Measurements from ENCODE around the gene MOGAT1. TPM values are rescaled to one million over a fixed set of nuclear protein-coding genes. Genes with fewer than 3 reads are reported as not detected.

Gene MOGAT1
- total RNA-seq, 1 experiment from 2014 or later, result not detected

DNA sequence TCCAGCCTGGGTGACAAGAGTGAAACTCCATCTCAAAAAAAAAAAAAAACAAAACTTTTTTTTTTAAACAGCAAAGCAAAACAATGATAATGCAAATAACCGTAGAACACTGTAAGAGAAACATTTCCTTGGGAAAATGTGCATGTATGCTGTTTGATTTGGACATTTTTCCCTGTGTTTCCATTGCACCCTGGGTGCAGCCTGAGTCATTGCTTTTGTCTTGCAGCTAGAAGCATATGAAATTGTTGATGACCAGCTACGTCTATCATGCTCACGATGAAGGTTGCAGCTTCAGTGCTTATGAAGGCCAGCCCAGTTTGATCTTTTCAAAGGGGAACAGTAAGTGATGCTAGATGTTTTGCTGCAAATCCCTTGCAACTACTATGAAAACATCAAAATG, 41.5 kb downstream of the MOGAT1 start:
- Histone ChIP-seq H2AK5ac (ENCODE audit: insufficient read length, low read length) (no peak overlapping the region), H3K23me2 (ENCODE audit: insufficient read length, low read depth, low read length, poor library complexity, severe bottlenecking) (no peaks in the 10 kb centered on the region), H3K4me2 (ENCODE audit: insufficient read depth, insufficient read length, low read length) (no peak overlapping the region), H2BK20ac (ENCODE audit: low read depth, low read length, poor library complexity, severe bottlenecking) (no peak overlapping the region), H3K4me1 (ENCODE audit: insufficient read depth, low read length) (no peaks in the 10 kb centered on the region), H2AFZ (ENCODE audit: low read length) (no peak overlapping the region), H4K8ac (replicated peaks; ENCODE audit: insufficient read length, low read depth, low read length) (no peak overlapping the region), H2BK15ac (ENCODE audit: low read depth, low read length) (no peak overlapping the region), H3K18ac (ENCODE audit: insufficient read length, low read depth, low read length) (no peak overlapping the region), H3K4ac (ENCODE audit: low read depth, low read length) (no peak overlapping the region), H3K79me1 (ENCODE audit: insufficient read depth, low read depth, low read length, poor library complexity, severe bottlenecking) (no peaks in the 10 kb centered on the region), H3K56ac (ENCODE audit: insufficient read length, low read depth, low read length) (no peak overlapping the region), H3K27ac (ENCODE audit: insufficient read length, low read depth, low read length) (no peak overlapping the region), H3K14ac (ENCODE audit: insufficient read depth, low read length) (no peak overlapping the region), H2BK12ac (ENCODE audit: insufficient read length, low read depth, low read length) (no peak overlapping the region), H2BK5ac (ENCODE audit: insufficient read length, low read length) (no peak overlapping the region), H3K23ac (ENCODE audit: insufficient read length, low read depth, low read length) (no peak overlapping the region), H4K91ac (ENCODE audit: insufficient read length, low read depth, low read length) (no peak overlapping the region), H4K5ac (ENCODE audit: insufficient read length, low read depth, low read length) (no peak overlapping the region), H3K9ac (ENCODE audit: extremely low read depth, insufficient read length, low read length) (no peak overlapping the region), H3K9me3 (ENCODE audit: control insufficient read depth, low read depth, low read length) (no peaks in the 10 kb centered on the region), H3K27me3 (ENCODE audit: insufficient read depth, low read length) (no peaks in the 10 kb centered on the region), H3T11ph (ENCODE audit: low read length) (no peak overlapping the region), H4K20me1 (ENCODE audit: control insufficient read depth, insufficient read depth, insufficient read length) (no peaks in the 10 kb centered on the region), H3K79me2 (ENCODE audit: insufficient read depth, low read length) (no peaks in the 10 kb centered on the region), H2BK120ac (ENCODE audit: low read depth, low read length, poor library complexity, severe bottlenecking) (no peak overlapping the region)
- TF ChIP-seq, protein P1, sequence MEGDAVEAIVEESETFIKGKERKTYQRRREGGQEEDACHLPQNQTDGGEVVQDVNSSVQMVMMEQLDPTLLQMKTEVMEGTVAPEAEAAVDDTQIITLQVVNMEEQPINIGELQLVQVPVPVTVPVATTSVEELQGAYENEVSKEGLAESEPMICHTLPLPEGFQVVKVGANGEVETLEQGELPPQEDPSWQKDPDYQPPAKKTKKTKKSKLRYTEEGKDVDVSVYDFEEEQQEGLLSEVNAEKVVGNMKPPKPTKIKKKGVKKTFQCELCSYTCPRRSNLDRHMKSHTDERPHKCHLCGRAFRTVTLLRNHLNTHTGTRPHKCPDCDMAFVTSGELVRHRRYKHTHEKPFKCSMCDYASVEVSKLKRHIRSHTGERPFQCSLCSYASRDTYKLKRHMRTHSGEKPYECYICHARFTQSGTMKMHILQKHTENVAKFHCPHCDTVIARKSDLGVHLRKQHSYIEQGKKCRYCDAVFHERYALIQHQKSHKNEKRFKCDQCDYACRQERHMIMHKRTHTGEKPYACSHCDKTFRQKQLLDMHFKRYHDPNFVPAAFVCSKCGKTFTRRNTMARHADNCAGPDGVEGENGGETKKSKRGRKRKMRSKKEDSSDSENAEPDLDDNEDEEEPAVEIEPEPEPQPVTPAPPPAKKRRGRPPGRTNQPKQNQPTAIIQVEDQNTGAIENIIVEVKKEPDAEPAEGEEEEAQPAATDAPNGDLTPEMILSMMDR (conservative IDR thresholded peaks at IDR 0.05), result no peak
- Mint-ChIP-seq H3K9me3 (no peaks in the 10 kb centered on the region; a peak in 1 of 5 replicates), H3K27me3 (ENCODE audit: low read depth) (no peaks in the 10 kb centered on the region), H3K4me1 (peaks cover 12 to 21% of the 10 kb centered on the region in 2 experiments), H3K4me3 (no peak overlapping the region), H3K27ac (no peak overlapping the region), H3K36me3 (ENCODE audit: insufficient read depth in 1 of 3, low read depth in 3 of 3) (0 out of 7 replicates have a peak, but pooled peaks cover 0 to 2% (median 0%) of the 10 kb centered on the region in 3 experiments)
- no peak for DNase-seq
- WGBS (ENCODE audit: extremely low coverage, insufficient read length, low lambda C conversion rate), result no CpG with 5 or more reads among the region's 3 CpGs

All from H9 (cell line).